GM18868 (cell line): ENCODE results near the gene PRDM16.

Source experiments
- ATAC-seq: cut with Tn5 transposase; IDR thresholded peaks from one replicate; pipeline ENCODE4 v1.9.1; 2021; ENCODE audit warnings: mild to moderate bottlenecking, moderate library complexity; ENCODE audit not compliant: unreplicated experiment

The PRDM16 gene

DNA sequence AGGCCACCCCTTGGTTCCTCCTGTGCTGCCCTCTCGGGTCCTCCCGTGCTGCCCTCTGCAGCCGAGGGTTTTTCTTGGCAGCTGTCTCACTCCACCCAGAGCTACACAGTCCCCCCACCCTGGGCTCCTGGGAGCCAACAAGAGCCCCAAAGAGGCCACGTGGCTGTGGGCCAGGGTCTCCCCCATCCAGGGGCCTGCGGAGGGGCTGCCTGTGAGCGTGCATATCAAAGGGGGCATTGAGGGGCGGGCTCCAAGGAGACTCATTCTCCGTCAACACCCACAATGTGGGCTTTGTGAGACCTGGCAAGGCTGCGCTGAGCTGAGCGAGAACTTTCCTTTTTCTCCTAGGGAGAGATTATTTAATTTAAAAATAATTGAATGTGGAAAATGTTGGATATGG lies 276.8 kb downstream of the PRDM16 start:
- ATAC-seq: no peak

DNA sequence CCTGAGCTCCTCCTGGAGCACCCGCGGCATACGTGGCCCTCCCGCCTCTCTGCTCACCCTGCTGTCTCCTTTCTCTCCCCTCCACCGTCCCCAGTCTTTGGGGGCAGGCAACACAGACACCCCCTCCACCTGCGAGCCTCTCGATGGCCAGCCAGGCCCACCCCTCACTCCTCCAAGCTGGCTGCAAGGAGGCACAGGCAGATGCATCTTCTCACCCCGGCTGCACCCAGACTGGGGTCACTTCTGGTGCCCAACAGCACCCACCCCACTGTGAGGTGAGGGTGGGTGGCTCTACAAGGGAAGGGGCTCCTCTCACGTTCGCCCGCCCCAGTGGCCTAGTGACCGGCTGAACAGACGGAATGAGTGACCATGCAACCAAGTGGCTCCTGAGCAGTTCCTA lies 277.5 kb downstream of the PRDM16 start:
- ATAC-seq: no peak

DNA sequence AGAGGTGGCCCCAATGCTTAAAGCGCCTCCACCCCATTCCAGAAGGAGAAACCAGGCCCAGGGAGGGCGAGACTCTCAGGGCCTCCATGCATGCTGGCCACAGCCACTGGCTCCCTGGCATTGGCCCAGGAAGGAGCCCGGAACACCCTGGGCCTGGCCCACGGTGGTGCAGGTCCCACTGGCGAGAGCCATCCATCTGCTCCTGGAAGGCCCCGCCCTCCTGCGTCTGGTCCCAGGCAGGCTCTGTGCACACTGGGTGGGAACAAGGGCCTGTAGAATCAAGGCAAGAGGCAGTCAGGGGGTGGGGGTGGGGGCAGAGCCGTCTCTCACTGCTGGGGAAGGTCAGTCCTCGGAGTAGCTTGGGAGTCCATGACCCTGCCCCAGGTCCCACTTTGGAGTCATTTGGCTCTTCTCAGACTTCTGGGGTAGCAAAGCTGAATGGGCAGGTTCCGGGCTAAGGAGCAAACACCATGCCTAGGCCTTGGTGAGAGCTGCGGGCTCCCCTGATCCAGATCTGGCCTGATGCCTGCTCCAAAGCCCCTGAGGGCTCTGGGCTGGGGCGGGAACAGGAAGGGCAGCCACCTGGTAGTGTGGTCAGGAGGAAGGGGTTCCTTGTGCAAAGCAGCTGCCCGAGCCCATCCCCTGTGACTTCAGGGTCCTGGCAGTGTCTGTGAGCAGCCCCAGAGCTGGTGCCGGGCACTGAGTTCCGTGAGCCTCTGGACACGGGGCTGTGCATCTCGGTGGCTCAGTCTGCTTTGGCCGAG lies 278.4 kb downstream of the PRDM16 start:
- no peak for ATAC-seq

DNA sequence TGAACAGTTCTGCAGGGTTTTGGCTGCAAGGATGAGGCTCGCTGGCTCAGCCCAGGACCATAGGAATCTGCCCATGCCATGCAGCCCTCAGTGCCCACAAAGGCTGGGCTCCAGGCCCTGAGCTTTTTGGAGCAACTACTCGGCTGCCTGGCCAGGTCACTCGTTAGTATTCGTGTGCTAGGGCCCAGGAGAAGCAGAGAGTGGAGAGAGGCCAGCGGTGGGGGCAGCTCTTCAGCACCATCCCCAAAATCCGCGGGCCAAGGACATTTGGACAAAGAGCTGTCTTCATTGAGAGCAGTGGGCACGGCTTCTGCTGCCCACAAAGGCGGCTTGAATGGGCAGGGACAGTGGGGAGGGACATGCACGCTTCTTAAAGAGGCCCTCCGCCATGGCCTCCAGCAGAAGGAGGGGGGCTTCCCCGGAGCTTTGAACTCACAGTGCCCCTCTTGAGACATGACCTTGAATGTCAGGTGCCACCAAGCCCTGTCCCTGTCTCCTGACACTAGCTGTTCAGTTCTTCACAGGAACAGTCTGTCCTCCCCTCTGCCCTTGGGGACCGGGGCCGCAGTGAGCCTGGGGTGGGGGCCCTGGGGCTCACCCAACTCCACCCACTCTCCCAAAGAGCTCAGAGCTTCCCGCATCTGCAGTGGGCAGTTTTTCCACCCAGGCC lies 279.3 kb downstream of the PRDM16 start:
- ATAC-seq: no peak

DNA sequence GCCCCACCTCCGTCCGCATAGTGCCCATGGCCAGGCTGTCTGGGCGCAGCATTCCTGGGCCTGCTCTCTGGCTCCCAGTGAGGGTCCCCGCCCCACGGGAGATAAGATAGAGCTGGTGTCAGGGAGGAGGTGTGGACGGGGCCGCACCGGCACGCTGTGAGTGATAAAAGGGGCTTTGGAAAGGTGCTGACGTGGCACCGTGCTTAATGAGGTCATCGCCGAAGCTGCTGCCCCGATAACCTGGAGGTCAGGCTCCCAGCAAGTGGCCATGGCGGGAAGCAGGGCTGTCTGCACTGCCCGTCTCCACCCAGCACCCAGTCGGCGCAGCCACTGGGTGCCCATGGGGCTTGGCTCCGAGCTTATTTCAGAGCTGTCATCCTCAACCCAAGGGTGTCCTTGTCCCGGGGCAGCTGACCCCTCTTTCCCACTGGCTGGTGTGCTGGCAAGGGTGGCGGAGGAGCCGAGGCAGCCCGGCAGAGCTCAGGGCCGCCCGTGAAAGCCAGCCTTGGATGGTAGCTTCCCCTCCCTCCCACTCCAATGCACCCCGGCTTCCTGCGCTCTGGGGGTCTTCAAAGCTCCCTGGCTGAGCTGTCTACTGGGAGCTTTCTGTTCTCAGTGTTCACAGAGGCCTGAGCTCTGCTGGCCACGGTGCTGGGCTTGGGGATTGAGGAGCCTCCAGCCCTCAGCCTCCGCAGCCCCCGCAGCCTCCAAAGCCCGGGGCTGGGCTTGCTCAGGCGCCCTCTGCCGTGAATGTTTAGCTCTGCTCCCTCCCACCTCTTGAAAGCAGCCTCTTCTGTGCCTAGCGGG lies 280.4 kb downstream of the PRDM16 start:
- no peak for ATAC-seq

DNA sequence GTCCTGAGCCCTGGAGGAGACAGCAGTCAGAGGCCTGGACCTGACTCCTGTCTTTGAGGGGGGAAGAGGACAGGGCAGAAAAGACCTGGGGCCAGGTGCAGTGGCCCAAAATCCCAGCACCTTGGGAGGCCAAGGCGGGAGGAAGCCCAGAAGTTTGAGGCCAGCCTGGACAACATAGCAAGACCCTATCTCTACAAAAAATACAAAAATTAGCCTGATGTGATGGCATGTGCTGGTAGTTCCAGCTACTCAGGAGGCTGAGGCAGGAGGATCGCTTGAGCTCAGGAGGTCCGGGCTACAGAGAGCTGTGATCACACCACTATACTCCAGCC lies 280.9 kb downstream of the PRDM16 start:
- no peak for ATAC-seq

DNA sequence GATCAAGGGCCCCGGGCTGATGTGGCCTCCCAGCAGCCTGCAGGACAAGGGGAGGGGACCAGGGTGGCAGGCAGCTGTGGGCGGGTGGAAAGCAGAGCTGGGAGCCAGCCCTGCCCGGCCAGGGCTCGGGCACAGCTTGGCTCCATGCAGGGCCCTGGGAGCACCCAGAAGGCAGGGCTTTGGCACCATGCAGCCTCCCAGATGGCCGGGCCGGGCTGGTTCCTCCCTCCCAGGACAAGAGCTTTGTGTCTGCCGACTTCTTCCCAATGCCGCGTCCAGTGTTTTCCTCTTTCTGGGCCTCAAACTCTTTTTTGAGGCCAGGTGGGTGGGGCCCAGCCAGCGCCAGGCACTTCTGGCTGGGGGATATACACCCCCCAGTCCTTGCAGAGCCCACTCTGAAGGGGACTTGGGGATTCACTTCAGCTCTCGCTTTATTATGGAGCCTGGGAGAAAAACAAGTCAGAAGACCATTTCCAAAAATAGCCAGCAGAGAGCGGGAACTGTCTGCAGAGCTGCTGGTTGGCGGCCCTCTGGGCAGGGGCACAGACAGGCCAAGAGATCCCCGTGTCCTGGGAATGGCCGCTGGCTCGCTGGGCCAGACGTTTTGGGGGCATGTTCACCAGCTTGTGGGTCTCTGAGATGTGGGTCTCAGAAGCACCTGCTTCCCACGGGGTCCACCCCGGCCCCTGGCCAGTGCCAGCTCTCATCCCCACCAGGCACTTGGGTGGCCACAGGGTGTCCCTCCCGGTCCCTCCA lies 281.7 kb downstream of the PRDM16 start:
- no peak for ATAC-seq

DNA sequence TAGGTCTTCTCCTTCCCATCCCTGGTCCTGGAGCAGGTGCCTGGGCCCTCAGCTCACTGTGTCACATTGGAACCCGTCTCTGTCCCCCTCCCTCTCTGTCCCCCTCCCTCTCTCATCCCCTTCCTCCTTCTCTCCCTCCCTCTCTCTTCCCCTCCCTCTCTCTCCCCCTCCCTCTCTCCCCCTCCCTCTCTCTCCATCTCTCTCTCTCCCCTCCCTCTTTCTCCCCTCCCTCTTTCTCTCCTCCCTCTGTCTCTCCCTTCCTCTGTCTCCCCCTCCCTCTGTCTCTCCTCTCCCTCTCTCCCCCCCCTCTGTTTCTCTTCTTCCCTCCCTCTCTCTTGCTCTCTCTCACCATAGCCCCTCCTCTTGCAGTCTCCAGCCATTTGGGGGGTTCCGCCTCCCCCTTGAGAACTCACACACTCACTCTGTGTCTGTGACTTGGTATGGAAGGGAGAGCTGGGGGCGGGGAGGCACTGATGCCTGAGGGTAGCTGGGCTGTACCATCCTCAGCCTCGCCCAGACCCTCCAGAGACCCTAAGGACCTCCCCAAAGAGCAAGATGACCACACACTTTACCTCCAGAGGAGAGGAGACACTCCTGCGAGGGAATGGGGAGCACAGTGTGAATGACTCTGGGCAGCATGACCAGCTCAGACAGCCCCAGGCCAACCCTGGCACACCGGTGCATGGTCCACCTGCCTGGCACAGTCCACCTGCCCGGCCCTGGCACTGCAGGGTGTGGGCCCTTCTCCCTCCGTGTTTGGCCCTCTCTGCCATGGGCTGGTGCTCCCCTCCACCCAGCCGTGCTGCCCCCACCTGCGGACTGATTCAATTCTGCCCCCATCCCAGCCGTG lies 282.7 kb downstream of the PRDM16 start:
- ATAC-seq: no peak

DNA sequence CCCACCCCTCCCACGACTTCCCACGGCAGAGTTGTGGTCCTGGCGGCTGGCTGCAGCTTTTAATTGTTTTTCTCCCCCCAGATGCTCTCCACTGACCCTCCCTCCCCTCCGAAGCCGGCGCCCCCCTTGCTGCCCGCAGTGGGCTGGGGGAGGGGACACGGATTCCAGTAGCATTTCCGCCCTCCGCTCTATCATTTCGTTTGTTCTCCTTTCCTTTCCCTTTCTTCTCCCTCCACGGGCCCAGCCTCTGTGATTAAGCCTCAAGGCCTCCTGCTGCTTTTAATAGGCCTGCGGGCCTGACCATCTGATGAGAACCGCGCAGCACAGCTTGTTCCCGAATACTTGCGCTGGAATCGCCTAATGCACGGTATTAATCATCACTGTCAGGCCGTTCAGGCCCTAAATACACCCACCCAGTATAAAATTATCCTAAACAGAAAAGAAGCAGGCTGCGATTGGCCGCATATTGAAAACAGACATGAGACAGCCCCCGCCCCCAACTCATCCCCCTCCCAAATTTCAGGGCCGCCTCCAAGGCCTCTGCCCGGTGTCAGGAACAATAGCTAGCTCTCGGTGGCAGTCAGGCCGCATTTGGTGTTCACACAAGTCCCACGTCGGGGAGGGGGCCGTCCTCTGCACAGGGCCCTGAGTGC lies 283.4 kb downstream of the PRDM16 start:
- ATAC-seq: no peak

DNA sequence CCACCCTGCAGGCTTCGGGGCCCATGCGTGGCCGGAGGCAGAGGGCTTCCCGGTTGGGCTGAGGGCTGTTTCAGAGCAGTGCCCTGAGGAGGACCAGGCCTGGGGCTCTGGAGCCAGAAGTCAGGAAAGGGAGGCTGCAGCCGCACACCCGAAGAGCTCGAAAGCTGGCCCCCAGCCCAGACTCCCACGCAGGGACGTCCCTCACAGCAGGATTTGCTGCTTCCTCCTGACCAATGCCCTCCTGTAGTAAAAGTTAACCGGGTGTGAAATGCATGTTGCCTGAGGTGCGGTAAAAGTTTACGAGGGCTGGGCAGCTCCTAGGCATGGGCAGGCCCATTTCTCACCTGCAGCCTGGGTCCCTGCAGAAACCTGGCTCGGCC lies 283.9 kb downstream of the PRDM16 start:
- ATAC-seq: no peak

DNA sequence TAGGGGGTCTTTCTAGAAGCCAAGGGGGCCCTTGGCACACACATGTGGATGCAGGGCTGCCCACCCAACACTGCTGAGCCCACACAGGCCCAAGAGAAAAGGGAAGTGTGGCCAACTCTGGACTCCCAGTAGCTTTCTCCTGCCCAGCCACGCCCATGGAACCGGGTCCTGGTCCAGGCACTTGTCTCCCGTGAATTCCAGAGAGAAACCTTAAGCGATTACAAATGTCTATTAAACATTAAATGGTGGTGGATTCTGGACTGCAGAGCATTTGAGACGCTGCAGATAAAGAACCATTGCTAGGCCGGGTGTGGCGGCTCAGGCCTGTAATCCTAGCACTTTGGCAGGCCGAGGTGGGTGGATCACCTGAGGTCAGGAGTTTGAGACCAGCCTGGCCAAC lies 284.9 kb downstream of the PRDM16 start:
- ATAC-seq: no peak

DNA sequence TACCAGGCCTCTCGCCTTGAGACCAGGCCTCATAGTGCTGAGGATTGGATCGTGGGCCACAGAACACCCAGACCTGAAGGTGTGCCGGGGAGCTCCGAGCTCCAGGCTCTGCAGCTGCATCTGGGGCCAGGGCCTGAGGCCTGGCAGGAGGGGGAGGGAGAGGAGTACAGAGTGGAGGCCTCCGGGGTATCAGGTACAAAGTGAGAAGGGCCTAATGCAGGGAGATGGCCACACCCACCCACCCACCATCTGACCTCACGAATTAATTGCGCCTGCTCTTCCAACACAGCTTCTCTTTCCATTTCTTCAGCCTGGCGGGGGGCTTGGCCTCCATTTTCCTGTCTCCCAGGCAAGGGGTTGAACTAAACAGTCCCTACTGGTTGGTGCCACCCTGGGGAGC lies 286.1 kb downstream of the PRDM16 start:
- no peak for ATAC-seq

DNA sequence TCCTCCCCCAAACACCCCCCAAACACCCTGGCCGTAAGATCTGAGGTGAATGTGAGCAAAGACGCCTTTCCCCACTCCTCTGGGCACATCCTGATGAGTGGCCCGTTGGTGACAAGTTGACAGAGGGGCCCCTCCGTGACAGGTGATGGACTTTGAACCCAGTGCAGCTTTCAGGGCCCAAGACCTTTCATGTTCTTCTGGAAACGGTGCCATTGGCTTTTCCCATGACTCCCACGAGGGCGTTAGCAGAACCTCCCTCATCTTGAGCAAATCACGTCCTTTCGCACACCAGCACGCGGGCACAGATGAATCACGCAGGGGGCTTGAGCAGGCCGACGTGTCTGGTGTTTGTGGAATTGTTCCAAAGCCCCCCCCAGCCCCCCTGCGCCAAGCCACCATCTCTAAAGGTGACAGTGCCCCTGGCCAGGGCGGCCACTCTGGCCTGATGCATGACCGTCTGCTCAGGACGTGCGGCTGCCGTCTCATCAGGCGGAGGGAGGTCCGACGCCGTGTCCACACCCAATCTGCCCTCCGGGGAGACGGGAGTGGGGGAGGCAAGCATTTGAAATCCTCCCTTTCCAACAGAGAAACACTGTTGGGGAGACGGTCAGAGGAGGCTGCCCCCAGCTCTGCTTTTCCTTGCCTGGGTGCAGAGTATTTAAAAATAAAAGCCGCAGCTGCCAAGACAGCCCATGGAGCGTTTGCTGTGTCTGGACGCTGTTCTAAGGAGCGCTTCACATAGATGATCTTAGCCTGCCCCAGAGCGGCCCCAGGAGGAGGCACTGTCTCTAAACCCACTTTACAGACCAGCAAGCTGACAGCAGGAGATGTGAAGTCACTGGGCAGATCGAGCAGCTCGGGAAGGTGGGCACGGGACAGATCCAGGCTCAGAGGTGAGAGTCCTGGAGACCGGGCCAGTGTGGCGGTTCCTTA lies 287.2 kb downstream of the PRDM16 start:
- ATAC-seq: no peak

DNA sequence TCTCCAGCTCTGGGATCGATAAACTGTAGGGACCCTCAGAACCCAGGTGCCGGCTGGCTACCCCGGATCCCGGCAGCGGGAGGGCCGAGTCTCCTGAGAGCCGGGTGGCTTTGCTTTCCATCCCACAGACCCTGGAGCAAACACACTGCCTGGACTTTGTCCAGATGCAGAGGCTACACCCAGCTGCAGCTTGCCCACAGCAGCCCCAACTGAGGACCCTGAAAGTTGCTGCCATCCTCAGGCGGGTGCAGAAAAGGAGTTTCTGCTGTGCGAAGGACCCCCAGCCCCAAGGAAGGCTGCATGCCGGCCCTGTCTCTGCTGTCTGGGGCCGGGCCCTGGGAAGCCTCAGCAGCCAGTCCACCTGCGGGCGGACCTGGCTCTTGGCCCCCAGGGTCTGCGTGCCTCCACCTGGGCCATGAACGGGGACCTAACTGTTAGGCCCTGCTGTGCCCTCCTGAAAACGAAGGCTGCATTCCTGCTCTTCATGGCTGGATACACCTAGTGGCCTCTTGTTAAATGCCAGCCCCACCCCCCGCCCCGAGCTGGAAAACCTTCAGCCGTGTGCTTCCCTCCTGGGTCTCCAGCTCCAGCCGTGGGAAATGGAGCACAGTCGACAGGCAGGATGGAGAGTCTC lies 287.9 kb downstream of the PRDM16 start:
- ATAC-seq: no peak

DNA sequence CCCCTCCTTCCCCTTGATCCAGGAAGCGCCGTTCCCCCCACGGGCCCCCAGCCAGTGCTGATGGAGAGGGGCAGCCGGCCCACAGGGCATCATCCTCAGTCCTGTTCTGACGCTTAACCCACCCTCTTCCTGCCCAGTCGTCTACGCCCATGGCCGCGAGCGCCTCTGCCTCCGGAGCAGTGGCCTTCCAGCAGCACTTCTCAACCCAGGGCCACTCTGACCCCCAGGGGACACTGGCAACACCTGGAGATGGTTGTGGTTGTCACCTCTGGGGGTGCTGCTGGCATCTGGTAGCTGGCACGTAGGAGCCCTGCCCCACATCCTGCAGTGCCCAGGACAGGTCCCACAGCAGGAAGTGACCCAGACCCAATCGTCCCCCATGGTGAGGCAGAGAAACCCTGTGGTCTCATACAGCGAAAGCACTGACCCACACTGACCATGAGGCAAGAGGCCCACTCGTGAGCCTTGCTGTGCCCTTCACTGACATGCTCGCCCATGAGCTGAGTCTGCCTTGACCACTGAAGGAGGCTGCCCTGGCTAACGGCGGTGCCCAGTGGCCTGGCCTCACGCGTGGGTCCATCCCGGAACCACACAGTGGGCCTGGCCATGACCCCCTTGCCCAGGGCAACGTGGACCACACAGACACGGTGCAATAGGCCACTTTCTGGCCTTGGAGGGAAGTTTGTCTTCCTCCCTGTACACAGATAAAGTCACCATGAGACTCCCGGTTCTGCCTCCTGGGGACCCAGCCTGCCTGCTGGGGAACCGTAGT lies 288.7 kb downstream of the PRDM16 start:
- ATAC-seq: no peak

DNA sequence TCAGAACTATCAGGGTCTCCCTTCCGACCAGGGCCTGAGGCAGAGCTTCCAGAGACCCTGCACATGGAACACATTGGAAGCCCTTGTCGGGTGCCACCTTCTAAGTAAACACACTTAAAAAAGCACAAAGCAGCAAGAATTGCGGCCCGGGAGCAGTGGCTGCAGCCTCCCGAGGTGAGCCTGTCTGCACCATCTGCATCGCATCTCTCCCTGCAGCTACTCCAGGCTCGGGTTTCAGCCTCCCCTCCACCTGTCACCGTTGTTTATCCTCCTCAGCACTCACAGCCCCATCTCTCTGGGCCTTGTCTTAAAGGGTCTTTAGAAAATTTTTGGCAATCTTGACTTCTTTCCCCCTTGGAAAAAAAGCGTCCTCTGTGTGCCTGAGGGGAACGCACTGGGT lies 290.3 kb downstream of the PRDM16 start:
- ATAC-seq: no peak

DNA sequence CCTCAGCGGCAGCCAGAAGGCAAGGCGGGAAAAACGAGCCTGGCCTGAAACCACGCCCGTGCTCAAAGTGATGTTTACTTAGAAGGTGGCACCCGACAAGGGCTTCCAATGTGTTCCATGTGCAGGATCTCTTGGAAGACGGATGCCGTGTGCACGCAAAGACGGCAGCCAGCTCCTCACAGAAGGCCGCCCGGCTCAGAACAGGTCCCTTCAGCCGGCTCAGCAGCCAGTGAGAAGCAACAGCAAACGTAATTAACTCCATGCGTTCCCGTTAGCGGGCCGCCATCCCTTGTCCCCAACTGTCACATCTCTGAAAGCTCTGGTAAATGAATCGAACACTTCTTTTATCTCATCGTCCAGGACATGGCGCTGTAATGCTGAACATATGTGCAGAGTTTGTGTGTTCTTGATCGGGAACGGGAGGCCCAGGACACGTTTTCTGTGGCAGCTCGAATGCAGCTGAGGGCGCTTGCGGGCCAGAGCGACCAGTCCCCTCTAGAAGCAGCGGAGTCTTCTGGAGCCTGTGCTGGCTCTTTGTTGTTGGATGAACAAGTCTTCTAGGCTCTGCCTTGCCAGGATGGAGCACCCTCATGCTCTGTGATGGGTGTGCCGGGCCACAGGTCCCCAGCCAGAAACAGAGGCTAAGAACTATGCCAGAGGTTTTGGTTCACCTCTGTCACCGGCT lies 290.9 kb downstream of the PRDM16 start:
- no peak for ATAC-seq
